ENCODE measurements around the gene BMP7.

DNA sequence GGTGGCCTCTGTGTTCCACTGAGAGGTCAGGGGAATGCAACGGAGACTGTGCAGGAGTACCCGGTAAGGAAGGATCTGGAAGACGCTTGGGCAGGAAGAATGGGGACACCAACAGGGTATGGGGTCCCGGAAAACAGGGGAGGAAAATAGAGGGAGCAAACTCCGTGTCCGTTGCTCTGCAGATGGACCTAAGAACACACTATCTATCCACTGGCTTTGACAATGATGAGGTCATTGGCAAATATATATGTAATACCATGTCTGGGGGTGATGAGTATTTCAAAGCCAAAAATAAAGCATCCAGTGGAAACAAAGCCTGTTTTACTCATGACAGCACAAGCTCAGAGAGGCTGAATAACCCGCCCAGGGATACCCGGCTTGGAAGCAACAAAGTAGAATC lies 80.2 kb downstream of the BMP7 start:
- no peak for TF ChIP-seq GATA2 (IDR thresholded peaks at IDR 0.05; ENCODE audit: low read depth, low read length)
- no peak for TF ChIP-seq GATA3 (IDR thresholded peaks at IDR 0.05; ENCODE audit: low read depth, low read length)

Measured in SH-SY5Y (cell line).